ENCODE data around the gene OSGEP.

- TF ChIP-seq ATF1 (CRISPR knock-in tag; IDR thresholded peaks at IDR 0.05): no peak
- TF ChIP-seq EP300 (IDR thresholded peaks at IDR 0.05; ENCODE audit: low read depth in 2 of 2, low read length in 2 of 2): no peak
- TF ChIP-seq EP300 (CRISPR knock-in tag; IDR thresholded peaks at IDR 0.05; ENCODE audit: borderline replicate concordance): no peak
- no peak for TF ChIP-seq REST (IDR thresholded peaks at IDR 0.05; ENCODE audit: borderline replicate concordance in 1 of 2, low read depth in 1 of 2, low read length in 2 of 2)
- TF ChIP-seq PREB (CRISPR knock-in tag; IDR thresholded peaks at IDR 0.05): no peak
- no peak for TF ChIP-seq ARID3A (IDR thresholded peaks at IDR 0.05; ENCODE audit: low read depth, low read length)
- no peak for TF ChIP-seq ZNF747 (CRISPR knock-in tag; IDR thresholded peaks at IDR 0.05; ENCODE audit: borderline replicate concordance)
- peak; percentile 33; the same call in 1 of the 2 replicates for TF ChIP-seq ELF1 (CRISPR knock-in tag; IDR thresholded peaks at IDR 0.05)
- no peak for TF ChIP-seq POLR2AphosphoS5 (IDR thresholded peaks at IDR 0.05; ENCODE audit: low read depth, low read length)
These were observed 14.2 kb upstream of the OSGEP start for GRCh38 chr14:20468764-20469241.
